GM21423 (cell line): ENCODE data around the gene CCDC38.

Experiments
- ATAC-seq: cut with Tn5 transposase; IDR thresholded peaks from one replicate; pipeline ENCODE4 v1.9.1; 2021; ENCODE audit warnings: mild to moderate bottlenecking, moderate library complexity; ENCODE audit not compliant: unreplicated experiment

CCDC38 gene

DNA sequence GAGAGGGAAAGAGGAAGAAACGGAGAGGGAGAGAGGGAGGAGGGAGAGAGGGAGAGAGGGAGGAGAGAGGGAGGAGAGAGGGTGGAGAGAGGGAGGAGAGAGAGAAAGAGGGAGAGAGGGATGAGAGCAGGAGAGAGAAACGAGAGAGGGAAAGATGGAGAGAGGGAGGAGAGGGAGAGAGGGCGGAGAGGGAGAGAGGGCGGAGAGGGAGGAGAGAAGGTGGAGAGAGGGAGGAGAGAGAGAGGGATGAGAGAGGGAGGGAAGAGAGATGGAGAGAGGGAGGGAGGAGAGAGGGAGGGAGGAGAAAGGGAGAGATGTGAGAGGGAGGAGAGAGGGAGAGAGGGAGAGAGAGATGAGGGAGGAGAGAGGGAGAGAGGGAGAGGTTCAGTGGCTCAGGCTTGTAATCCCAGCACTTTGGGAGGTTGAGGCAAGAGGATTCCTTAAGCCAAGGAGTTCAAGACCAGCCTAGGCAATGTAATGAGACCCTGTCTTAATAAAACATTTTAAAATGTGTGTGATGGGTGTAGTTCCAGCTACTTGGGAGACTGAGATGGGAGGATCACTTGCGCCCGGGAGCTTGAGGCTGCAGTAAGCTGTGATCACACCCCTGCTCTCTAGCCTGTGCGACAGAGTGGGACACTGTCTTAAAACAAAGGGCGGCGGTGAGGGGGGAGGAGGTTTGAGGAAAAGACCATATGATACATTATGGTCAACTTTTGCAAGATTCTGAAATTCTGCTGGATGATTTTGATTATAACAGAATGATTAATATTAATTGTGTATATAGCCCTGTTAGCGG, 105.0 kb downstream of the CCDC38 start:
- no peak for ATAC-seq

DNA sequence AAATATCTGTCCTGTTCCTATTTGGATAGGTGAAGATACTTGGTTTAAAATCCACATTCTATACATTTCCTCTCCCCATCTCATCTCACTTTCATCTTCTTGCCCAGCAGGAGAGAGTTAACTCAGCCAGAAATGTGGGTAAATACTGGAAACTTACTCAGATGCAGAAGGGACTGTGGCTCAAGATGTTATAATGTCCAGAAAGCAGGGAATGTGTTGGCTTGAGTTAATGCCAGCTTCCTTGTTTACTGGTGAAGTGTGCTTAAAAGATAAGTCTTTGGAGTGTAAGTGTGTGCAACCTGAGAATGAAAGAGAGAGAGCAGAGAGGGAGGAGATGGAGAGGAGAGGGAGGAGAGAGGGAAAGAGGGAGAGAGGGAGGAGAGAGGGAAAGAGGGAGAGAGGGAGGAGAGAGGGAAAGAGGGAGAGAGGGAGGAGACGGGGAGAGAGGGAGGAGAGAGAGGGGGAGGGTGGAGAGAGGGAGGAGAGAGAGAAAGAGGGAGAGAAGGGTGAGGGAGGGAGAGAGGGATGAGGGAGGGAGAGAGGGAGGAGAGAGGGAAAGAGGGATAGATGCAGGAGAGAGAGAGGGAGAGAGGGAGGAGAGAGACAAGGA, 105.7 kb downstream of the CCDC38 start:
- no peak for ATAC-seq

- ATAC-seq = no peak
Observed at GRCh38 chr12:95836185-95836609, 106.2 kb downstream of the CCDC38 start.

GRCh38 chr12:95834572-95834971, 107.8 kb downstream of the CCDC38 start:
- no peak for ATAC-seq

DNA sequence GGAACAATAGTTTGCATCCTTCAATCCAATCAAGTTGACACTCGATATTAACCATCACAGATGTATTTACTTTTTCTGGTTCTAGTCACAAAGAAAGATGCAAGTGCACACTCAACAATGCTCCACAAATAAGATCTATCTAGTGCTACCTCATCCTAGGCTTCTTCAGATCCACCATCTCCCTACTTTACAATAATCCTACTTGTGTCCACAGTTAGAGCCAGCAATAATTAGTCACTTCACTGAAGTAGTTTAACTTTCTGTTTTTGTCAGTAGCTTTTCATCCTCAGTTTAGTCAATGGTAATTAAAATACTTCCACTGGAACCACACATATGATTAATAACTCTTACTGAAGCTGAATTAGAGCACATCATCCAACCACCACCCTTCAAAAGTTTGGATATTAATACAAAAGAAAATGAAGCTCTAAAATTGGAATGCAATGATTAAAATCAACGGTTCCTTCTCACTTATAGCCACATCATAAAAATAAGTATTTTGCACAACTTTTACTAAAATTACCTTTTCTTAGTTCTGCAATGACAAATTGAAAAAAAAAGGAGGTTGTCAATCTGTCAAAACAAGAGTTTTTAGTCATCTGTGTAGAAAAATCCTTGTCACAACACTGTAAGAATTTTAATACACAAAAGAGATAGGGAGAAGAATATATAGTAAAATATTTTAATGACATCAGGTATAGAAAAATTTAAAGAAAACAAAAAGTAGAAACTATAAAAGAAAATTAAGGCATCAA, 111.9 kb downstream of the CCDC38 start:
- no peak for ATAC-seq

- no peak for ATAC-seq
Observed at GRCh38 chr12:95829395-95829794, 113.0 kb downstream of the CCDC38 start.

DNA sequence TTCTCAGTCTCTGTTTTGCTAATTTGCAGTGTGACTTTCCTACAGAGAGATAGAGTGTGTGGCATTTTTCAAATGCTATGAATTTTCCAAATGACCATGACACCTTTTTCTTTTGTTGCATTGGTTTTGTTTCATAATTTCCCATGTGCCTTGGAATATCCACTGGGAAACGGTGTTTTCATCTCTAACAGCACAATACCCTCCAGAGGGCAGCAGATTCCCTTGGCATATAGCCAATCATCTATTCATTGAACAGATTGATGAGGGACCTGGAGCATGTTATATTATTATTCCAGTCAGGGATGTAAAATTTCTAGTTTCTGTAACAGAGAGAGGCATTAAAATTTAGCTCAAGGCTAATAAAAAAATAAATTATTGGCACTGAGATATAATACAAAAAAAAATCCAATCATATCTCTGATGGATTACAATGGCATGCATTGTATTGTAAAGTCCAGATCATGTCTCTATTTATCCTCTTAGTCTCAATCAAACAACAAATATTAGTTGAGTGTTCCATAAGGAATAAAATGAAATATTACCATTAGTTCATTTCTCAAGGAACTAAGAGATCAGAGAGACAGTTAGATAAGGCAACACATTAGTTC, 122.2 kb downstream of the CCDC38 start:
- no peak for ATAC-seq
